Activated CD8-positive, alpha-beta T cell treated with anti-CD3 and anti-CD28 coated beads, Interleukin-2, amount 10 ng/mL, durations not matched to agents 7 days and 5 days (primary cell): ENCODE results near the gene CHN2. TPM values are rescaled to one million over a fixed set of nuclear protein-coding genes. Genes with fewer than 3 reads are reported as not detected.

ENCODE experiments used
- ATAC-seq: fragments of 150-1000 bp; cut with Tn5 transposase; one replicate; pipeline ENCODE4 v1.10.0; 2021; ENCODE audit warnings: moderate library complexity
- CTCF ChIA-PET: fragments of 350-600 bp; sonication (Branson Sonifier 250); formaldehyde crosslinking; loops from one replicate; lab custom pipeline; 2021; ENCODE audit warnings: antibody characterized with exemption; lab: Charles Lee
- POLR2A ChIA-PET: fragments of 350-600 bp; sonication (Branson Sonifier 250); formaldehyde crosslinking; loops from one replicate; lab custom pipeline; 2021; ENCODE audit warnings: antibody characterized with exemption; lab: Charles Lee
- DNase-seq: peaks from one replicate; pipeline ENCODE4 v3.0.0-alpha.2; 2020
- H3K27ac Mint-ChIP-seq: one replicate; pipeline ENCODE4 v1.8.0; 2021; ENCODE audit warnings: mild to moderate bottlenecking, mixed read lengths
- H3K27me3 Mint-ChIP-seq: one replicate; pipeline ENCODE4 v1.8.0; 2021; ENCODE audit warnings: low read depth, mixed read lengths
- H3K36me3 Mint-ChIP-seq: one replicate; pipeline ENCODE4 v1.8.0; 2021; ENCODE audit warnings: low read depth, mixed read lengths
- H3K4me1 Mint-ChIP-seq: one replicate; pipeline ENCODE4 v1.8.0; 2021; ENCODE audit warnings: low read depth, mixed read lengths
- H3K4me3 Mint-ChIP-seq: one replicate; pipeline ENCODE4 v1.8.0; 2021; ENCODE audit warnings: mild to moderate bottlenecking, mixed read lengths
- H3K9me3 Mint-ChIP-seq: one replicate; pipeline ENCODE4 v1.8.0; 2022; ENCODE audit warnings: mixed read lengths; ENCODE audit not compliant: insufficient read depth
- total RNA-seq, 2 experiments: library from RNA; stranded (reverse); gene quantifications; one replicate each; pipeline ENCODE4 v1.2.3, GENCODE V29; 2021

Gene CHN2
- total RNA-seq, 2 experiments from 2014 or later: 8.7 to 9.2 TPM

GRCh38 chr7:29322023-29322712 is 127.6 kb downstream of the CHN2 start:
- Mint-ChIP-seq H3K9me3 (no peaks in the 10 kb centered on the region), H3K27ac (no peak overlapping the region)
- CTCF ChIA-PET: no interaction called here

GRCh38 chr7:29325476-29325875 is 130.9 kb downstream of the CHN2 start:
- CTCF ChIA-PET: interaction anchor here (0.8 to 2.4 kb wide), 3 partner anchors 60 to 136 kb away, joined by 3 to 9 read pairs (median 4); no protein-coding TSS in a partner anchor
- DNase-seq (no peak), ATAC-seq (no peak)
- Mint-ChIP-seq H3K9me3 (no peaks in the 10 kb centered on the region), H3K36me3 (peaks cover 2% of the 10 kb centered on the region), H3K4me3 (no peak overlapping the region), H3K27ac (no peak overlapping the region), H3K27me3 (no peaks in the 10 kb centered on the region), H3K4me1 (peaks cover 15% of the 10 kb centered on the region)
- POLR2A ChIA-PET: no interaction called here

More at GRCh38 chr7:29322023-29322712, 127.6 kb downstream of the CHN2 start:
- no peaks in the 10 kb centered on the region for H3K27me3 Mint-ChIP-seq
- no peak overlapping the region for H3K4me3 Mint-ChIP-seq
- POLR2A ChIA-PET: no interaction called here
- H3K36me3 Mint-ChIP-seq: no peaks in the 10 kb centered on the region
- ATAC-seq (no peak), DNase-seq (no peak)
- H3K4me1 Mint-ChIP-seq: no peaks in the 10 kb centered on the region

GRCh38 chr7:29326864-29327263 is 132.3 kb downstream of the CHN2 start:
- no peak overlapping the region for H3K27ac Mint-ChIP-seq
- ATAC-seq (no peak), DNase-seq (no peak)
- CTCF ChIA-PET: interaction anchor here (0.7 to 2.4 kb wide), 2 partner anchors 20 to 137 kb away, joined by 3 to 9 read pairs; no protein-coding TSS in a partner anchor
- H3K9me3 Mint-ChIP-seq: no peaks in the 10 kb centered on the region
- POLR2A ChIA-PET: no interaction called here
- no peak overlapping the region for H3K4me3 Mint-ChIP-seq
- peaks cover 15% of the 10 kb centered on the region for H3K4me1 Mint-ChIP-seq
- H3K36me3 Mint-ChIP-seq: peaks cover 2% of the 10 kb centered on the region
- H3K27me3 Mint-ChIP-seq: no peaks in the 10 kb centered on the region

- POLR2A ChIA-PET: no interaction called here
- peaks cover 15% of the 10 kb centered on the region for H3K4me1 Mint-ChIP-seq
- no peaks in the 10 kb centered on the region for H3K27me3 Mint-ChIP-seq
- no peak overlapping the region for H3K27ac Mint-ChIP-seq
- DNase-seq (no peak), ATAC-seq (no peak)
- no peak overlapping the region for H3K4me3 Mint-ChIP-seq
- peaks cover 2% of the 10 kb centered on the region for H3K36me3 Mint-ChIP-seq
- CTCF ChIA-PET: no interaction called here
- no peaks in the 10 kb centered on the region for H3K9me3 Mint-ChIP-seq
Observed at GRCh38 chr7:29327455-29327854, 132.9 kb downstream of the CHN2 start.

- Mint-ChIP-seq H3K4me3 (no peak overlapping the region), H3K27me3 (no peaks in the 10 kb centered on the region), H3K36me3 (peaks cover 2% of the 10 kb centered on the region), H3K27ac (no peak overlapping the region), H3K4me1 (peaks cover 15% of the 10 kb centered on the region), H3K9me3 (no peaks in the 10 kb centered on the region)
- CTCF ChIA-PET: no interaction called here
- POLR2A ChIA-PET: no interaction called here
- ATAC-seq: no peak
- no peak for DNase-seq
Observed at GRCh38 chr7:29328045-29328444, 133.5 kb downstream of the CHN2 start.

GRCh38 chr7:29328811-29329210 is 134.2 kb downstream of the CHN2 start:
- ATAC-seq: no peak
- Mint-ChIP-seq H3K27me3 (no peaks in the 10 kb centered on the region), H3K4me3 (no peak overlapping the region), H3K36me3 (peaks cover 2% of the 10 kb centered on the region), H3K27ac (no peak overlapping the region), H3K9me3 (no peaks in the 10 kb centered on the region), H3K4me1 (peaks cover 15% of the 10 kb centered on the region)
- CTCF ChIA-PET: no interaction called here
- DNase-seq: no peak
- POLR2A ChIA-PET: no interaction called here

GRCh38 chr7:29329686-29330085 is 135.1 kb downstream of the CHN2 start:
- no peaks in the 10 kb centered on the region for H3K9me3 Mint-ChIP-seq
- ATAC-seq (no peak), DNase-seq (no peak)
- no peaks in the 10 kb centered on the region for H3K27me3 Mint-ChIP-seq
- H3K36me3 Mint-ChIP-seq: peaks cover 2% of the 10 kb centered on the region
- no peak overlapping the region for H3K4me3 Mint-ChIP-seq
- ChIA-PET POLR2A (no interaction called here), CTCF (no interaction called here)
- H3K27ac Mint-ChIP-seq: no peak overlapping the region
- H3K4me1 Mint-ChIP-seq: peaks cover 17% of the 10 kb centered on the region

GRCh38 chr7:29330136-29330535 is 135.6 kb downstream of the CHN2 start:
- peaks cover 2% of the 10 kb centered on the region for H3K36me3 Mint-ChIP-seq
- no peak overlapping the region for H3K4me3 Mint-ChIP-seq
- peaks cover 21% of the 10 kb centered on the region for H3K4me1 Mint-ChIP-seq
- ATAC-seq (no peak), DNase-seq (no peak)
- H3K9me3 Mint-ChIP-seq: no peaks in the 10 kb centered on the region
- ChIA-PET POLR2A (no interaction called here), CTCF (no interaction called here)
- H3K27me3 Mint-ChIP-seq: no peaks in the 10 kb centered on the region
- no peak overlapping the region for H3K27ac Mint-ChIP-seq

GRCh38 chr7:29331163-29331562 is 136.6 kb downstream of the CHN2 start:
- ChIA-PET POLR2A (no interaction called here), CTCF (no interaction called here)
- peaks cover 2% of the 10 kb centered on the region for H3K36me3 Mint-ChIP-seq
- H3K9me3 Mint-ChIP-seq: no peaks in the 10 kb centered on the region
- no peak overlapping the region for H3K27ac Mint-ChIP-seq
- no peak overlapping the region for H3K4me3 Mint-ChIP-seq
- DNase-seq (no peak), ATAC-seq (no peak)
- peaks cover 31% of the 10 kb centered on the region for H3K4me1 Mint-ChIP-seq
- no peaks in the 10 kb centered on the region for H3K27me3 Mint-ChIP-seq

GRCh38 chr7:29332042-29332811 is 137.7 kb downstream of the CHN2 start:
- no peak for ATAC-seq
- H3K27me3 Mint-ChIP-seq: no peaks in the 10 kb centered on the region
- H3K9me3 Mint-ChIP-seq: no peaks in the 10 kb centered on the region
- H3K4me1 Mint-ChIP-seq: peaks cover 42% of the 10 kb centered on the region
- ChIA-PET POLR2A (no interaction called here), CTCF (no interaction called here)
- H3K4me3 Mint-ChIP-seq: no peak overlapping the region
- peaks cover 2% of the 10 kb centered on the region for H3K36me3 Mint-ChIP-seq
- no peak overlapping the region for H3K27ac Mint-ChIP-seq
- DNase-seq: no peak

GRCh38 chr7:29332875-29333855 is 138.6 kb downstream of the CHN2 start:
- no peaks in the 10 kb centered on the region for H3K27me3 Mint-ChIP-seq
- POLR2A ChIA-PET: no interaction called here
- no peak overlapping the region for H3K4me3 Mint-ChIP-seq
- H3K36me3 Mint-ChIP-seq: peaks cover under 1% of the 10 kb centered on the region
- CTCF ChIA-PET: interaction anchor here (1.5 kb wide), 1 partner anchor 143 kb away, joined by 3 read pairs; no protein-coding TSS in a partner anchor
- no peaks in the 10 kb centered on the region for H3K9me3 Mint-ChIP-seq
- H3K4me1 Mint-ChIP-seq: peaks cover 51% of the 10 kb centered on the region
- DNase-seq (no peak), ATAC-seq (no peak)
- no peak overlapping the region for H3K27ac Mint-ChIP-seq
